NCI-H1105 treated with DMSO at 0.1 percent for 48 hours (cell line): ENCODE measurements around the gene CD2AP.
"Not testable (repeated sequence)": the region's sequence is repeated elsewhere in the genome, so short reads cannot be mapped to it uniquely, and the experiment has no call there.

ENCODE experiments used
- DNase-seq: peaks from one replicate; lab custom pipeline; 2025; lab: John Stamatoyannopoulos, UW

The CD2AP gene

DNA sequence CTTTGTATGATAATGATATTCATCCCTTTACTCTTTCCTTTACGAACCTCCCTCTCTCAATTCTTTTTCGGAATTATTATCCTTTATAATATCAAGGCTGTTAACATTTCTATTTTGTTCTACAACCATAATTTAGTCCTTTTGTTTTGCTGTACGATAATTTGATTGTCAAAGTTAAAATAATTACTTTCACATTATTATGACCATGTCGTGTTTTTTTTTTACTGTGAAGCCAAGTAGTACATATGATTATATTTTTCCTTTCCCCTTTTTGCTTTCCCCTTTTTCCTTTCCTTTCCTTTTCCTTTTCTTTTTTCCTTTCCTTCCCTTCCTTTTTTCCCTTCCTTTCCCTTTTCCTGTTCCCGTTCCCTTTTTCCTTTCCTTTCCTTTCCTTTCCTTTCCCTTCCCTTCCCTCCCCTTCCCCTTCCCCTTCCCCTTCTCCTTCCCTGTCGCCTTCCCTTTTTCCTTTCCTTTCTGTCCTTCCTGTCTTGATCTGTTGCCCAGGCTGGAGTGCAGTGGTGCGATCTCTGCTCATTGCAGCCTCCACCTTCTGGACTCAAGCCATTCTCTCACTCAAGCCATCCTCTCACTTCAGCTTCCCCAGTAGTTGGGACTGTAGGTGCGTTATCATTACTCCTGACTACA lies 19.5 kb downstream of the CD2AP start:
- DNase-seq = no peak

DNA sequence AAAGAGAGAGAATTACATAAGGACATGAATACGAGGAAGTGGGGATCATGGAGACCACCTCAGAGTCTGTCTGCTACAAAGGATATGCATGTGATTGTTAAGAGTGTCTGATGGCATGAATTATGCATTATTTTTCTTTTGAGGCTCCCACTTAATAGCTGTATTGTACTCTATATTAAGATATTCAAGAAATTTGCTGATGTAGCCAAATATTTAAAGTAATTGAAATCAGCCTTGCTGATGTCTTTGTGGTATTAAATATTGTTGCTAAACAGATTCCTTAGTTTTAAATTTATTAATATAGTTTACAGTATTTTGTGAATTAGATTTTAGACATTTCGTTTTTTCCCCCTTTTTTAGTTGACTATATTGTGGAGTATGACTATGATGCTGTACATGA lies 25.3 kb downstream of the CD2AP start:
- DNase-seq = no peak

GRCh38 chr6:47509937-47510336 lies 32.3 kb downstream of the CD2AP start:
- no peak for DNase-seq

DNA sequence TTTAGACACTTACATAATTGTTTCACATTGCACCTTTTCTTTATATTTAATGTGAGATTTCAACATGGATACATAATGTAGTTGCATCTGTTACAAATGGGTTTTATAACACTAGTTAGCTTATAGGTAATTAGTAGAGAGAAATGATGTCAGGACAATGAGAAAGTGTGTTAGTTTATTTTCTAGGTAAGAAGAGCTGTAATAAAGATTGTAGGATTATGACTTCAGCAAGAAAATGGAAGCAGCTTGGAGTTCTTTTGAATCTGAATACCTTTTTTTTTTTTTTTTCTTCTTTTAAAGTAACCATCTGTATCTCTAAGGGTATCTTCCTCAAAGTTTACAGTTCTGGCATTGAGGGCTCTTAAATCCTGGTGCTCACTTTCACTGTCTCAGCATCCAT lies 35.3 kb downstream of the CD2AP start:
- DNase-seq = no peak

- no peak for DNase-seq
These were observed 41.7 kb downstream of the CD2AP start for GRCh38 chr6:47519279-47519678.

GRCh38 chr6:47520282-47520681 lies 42.7 kb downstream of the CD2AP start:
- DNase-seq = no peak

DNA sequence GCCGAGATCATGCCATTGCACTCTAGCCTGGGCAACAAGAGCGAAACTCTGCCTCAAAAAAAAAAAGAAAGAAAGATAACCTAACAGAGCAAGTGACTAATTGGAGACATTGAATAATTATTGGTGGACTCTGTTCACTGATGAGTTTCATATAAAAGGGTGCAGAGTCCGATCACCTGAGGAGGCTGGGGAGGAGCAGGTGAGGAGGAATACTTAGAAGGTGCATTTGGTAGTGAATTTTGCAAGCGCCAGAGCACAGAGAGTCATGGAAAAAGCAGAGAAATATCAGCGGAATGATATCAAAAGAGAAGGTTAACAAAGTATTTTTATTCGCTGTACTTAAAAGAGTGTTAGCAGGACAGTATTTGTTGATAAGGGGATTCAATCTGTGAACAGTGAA lies 44.4 kb downstream of the CD2AP start:
- no peak for DNase-seq

- DNase-seq = no peak
These were observed 46.7 kb downstream of the CD2AP start for GRCh38 chr6:47524136-47524845.

DNA sequence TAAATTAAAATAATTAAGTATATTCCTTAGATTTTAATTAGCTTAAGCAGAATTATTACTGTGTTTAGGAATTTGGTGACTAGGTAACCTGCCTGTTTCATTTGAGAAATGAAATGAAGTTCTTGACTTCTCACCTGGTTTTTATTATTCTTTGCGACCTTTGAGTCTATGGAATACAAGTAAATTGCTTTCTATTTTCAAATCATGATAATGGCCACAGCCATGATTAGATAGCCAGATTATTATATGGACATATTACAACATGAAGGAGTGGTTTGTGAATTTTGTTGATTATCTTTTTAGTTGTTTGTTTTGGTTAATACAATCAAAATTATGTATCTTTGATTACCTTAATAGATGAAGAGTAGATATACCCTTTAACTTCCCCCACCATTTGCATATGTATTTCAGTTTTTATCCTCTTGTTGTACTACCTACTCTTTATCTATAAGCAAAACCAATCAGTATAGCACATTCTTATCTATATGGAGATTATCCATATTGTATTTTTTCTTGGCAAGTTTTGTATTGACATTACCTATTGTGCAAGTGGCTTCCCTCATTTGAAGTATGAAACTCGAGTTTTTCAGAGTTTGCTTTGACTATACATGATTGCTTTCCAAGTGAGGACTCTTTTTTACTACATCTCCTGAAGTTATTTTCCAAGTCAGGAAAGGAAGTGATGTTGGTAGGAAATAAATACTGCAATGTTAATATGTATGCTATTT lies 47.9 kb downstream of the CD2AP start:
- no peak for DNase-seq

DNA sequence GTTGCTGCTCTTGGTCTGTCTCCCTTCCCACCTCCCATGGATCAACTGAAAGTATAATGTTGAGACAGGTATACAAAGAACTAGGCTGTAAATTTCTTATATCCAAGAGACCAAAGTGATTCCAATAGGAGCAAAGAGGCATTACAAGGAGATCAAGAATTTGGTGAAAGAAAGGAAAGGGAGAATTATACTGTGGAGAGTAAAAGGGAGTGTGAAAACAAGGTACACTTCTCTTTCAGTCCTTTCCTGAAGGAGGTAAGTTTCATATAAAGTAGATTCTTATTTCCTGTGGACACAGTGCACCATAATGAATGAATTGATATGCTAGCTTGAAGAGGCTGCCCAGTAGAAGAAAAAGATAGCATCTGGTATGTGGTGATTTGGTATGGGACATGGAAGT lies 49.7 kb downstream of the CD2AP start:
- DNase-seq = no peak

GRCh38 chr6:47529734-47530133 lies 52.1 kb downstream of the CD2AP start:
- DNase-seq = no peak

GRCh38 chr6:47532981-47533585 lies 55.5 kb downstream of the CD2AP start:
- DNase-seq = no peak

DNA sequence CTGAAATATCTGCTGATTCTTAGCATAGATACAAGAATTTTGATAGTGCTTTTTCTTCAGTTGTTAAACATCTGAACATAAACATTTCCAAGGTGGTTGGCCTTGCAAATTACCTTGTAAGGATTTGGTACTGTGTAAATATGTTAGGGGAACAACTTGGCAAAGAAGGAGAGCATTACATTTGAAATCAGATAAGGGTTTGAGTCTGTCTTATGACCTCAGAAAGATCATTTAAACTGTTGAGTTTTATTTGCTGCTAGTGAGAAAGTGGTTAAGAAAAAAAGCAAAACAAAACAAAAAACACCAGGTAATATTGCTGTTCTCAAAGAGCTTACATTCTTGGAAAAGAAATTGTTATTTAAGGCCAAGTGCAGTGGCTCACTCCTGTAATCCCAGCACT lies 56.5 kb downstream of the CD2AP start:
- no peak for DNase-seq

- no peak for DNase-seq
These were observed 58.0 kb downstream of the CD2AP start for GRCh38 chr6:47535316-47536225.

DNA sequence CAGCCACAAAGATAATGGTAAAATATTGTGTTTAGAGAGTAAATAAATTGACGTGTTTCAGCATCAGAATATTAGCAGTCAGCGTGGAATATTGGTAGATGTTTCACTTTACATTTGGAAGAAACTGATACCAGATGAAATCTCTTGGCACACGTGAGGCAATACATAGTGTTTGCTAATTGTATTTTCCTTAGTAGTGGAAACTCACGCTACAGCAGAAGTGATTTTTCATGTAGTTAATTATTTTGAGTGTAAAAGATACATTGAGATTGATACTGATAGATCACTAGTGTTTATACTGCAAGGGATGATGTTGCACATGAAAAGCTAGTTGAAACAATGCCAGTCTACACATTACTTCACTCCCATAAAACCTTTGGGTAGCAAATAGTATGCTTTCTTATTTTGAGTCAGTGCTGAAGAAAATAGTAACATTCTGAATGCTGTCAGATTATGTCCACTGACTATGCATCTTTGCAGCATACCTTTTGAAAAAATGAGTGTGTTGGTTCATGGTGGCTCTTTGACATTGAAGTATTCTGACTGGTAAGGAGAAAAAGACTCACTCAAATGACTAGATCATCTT lies 59.3 kb downstream of the CD2AP start:
- no peak for DNase-seq

- no peak for DNase-seq
These were observed 67.6 kb downstream of the CD2AP start for GRCh38 chr6:47545223-47545622.

- DNase-seq = no peak
These were observed 74.1 kb downstream of the CD2AP start for GRCh38 chr6:47551670-47552069.

- no peak for DNase-seq
These were observed 74.7 kb downstream of the CD2AP start for GRCh38 chr6:47552319-47552718.

GRCh38 chr6:47553243-47553642 lies 75.7 kb downstream of the CD2AP start:
- not testable (repeated sequence) for DNase-seq

GRCh38 chr6:47556459-47556858 lies 78.9 kb downstream of the CD2AP start:
- DNase-seq = not testable (repeated sequence)

- no peak for DNase-seq
These were observed 85.6 kb downstream of the CD2AP start for GRCh38 chr6:47563162-47563561.
